ENCODE measurements around the gene FGF10.

The FGF10 gene

DNA sequence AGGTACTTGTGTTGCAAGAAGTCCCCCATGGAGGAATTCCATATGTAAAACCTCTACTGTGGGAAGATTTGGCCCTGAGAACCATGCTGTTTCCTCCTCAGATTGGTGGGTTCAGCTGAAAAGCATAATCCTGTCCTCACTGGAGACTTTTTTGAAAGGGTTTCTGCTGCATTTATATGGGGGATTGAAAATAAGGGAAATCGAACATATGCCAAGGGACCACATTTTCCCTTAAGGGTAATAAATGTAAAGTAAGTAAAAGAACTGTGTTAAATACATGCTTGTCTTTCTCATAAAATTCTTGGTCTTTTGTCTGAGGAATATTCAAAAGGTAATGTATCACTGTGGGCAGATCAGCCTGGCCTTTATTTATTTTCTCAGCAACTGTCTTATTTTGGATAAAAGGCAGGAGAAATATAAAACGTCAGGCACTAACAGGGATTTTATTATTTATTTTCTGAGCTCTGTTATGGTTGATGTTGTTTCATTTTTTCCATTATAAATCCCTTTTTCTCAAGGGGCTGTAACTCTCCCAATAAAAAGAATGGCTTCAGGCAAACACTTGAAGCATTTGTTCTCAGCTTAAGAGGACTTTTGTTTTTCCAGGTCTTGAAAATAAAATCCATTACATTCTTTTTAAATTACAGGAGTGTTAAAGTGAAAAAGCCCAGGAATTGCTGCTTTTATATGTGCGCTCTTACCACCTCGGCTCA lies 131.4 kb downstream of the FGF10 start:
- DNase-seq (ENCODE audit: low read depth in 2 of 2), result no peak

DNA sequence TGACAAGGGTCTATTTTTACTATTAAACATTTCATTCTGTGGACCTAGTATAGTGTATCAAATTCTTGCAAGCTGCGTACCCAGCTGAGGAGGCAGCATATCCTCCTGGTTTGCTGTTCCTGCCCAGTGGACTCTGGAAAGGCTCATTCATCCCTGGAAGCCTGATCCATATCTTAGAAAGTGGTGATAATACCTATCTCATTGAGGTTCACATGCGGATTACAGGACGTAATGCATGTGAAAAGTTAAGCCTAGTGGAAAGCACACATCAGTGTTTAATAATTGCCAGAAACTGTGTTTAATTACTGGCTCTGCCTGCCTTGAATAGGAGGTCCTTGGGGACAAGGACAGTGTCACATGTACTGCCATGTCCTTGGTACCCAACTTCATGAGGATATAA lies 132.0 kb downstream of the FGF10 start:
- DNase-seq (ENCODE audit: low read depth in 2 of 2), result no peak

Measured in stimulated activated CD4-positive, alpha-beta T cell treated with anti-CD3 and anti-CD28 coated beads, Interleukin-4, amount 100 ng/mL, for 48 hours (primary cell).